Measurements from ENCODE around the gene CD226.

DNA sequence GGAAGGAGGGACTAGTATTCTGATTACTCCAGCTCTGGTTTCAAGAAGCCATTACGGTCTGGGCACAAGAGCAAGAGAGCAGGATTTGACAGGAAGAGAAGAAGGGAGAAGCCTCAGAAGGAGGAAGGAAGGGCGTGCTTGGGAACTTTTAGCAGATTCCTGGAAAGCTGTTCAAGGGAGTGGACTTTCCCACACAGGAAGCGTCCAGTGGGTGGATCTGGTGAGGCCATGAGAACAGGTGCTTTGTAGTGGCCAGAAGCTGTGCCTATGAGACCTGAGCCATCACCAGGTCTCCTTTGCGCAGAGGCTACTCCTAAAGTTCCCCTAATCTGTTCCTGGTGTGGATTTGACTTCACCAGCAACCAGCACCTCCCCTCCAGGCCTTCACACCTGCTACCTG, 62.3 kb downstream of the CD226 start:
- TF ChIP-seq, protein P1, sequence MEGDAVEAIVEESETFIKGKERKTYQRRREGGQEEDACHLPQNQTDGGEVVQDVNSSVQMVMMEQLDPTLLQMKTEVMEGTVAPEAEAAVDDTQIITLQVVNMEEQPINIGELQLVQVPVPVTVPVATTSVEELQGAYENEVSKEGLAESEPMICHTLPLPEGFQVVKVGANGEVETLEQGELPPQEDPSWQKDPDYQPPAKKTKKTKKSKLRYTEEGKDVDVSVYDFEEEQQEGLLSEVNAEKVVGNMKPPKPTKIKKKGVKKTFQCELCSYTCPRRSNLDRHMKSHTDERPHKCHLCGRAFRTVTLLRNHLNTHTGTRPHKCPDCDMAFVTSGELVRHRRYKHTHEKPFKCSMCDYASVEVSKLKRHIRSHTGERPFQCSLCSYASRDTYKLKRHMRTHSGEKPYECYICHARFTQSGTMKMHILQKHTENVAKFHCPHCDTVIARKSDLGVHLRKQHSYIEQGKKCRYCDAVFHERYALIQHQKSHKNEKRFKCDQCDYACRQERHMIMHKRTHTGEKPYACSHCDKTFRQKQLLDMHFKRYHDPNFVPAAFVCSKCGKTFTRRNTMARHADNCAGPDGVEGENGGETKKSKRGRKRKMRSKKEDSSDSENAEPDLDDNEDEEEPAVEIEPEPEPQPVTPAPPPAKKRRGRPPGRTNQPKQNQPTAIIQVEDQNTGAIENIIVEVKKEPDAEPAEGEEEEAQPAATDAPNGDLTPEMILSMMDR (IDR thresholded peaks at IDR 0.05 in 2 of 3, conservative IDR thresholded peaks at IDR 0.05 in 1 of 3; ENCODE audit: borderline replicate concordance in 1 of 3, insufficient read depth in 1 of 3, low read depth in 2 of 3, low read length in 2 of 3): no peak
- TF ChIP-seq POLR2A (IDR thresholded peaks at IDR 0.05; ENCODE audit: borderline replicate concordance, extremely low read depth, insufficient read depth, insufficient read length) (no peak), EZH2 (IDR thresholded peaks at IDR 0.05) (no peak), ZFX (IDR thresholded peaks at IDR 0.05) (no peak), EZH2phosphoT487 (IDR thresholded peaks at IDR 0.05; ENCODE audit: borderline replicate concordance) (no peak), EGR1 (IDR thresholded peaks at IDR 0.05; ENCODE audit: low read depth) (no peak), YY1 (IDR thresholded peaks at IDR 0.05; ENCODE audit: extremely low read depth, insufficient replicate concordance, low read depth, low read length) (no peak), POLR2AphosphoS5 (IDR thresholded peaks at IDR 0.05; ENCODE audit: low read depth, low read length) (no peak), CEBPB (IDR thresholded peaks at IDR 0.05; ENCODE audit: low read depth) (no peak), RAD21 (IDR thresholded peaks at IDR 0.05; ENCODE audit: low read depth) (no peak), SP1 (IDR thresholded peaks at IDR 0.05; ENCODE audit: low read depth) (no peak)
- TF ChIP-seq, protein P2, sequence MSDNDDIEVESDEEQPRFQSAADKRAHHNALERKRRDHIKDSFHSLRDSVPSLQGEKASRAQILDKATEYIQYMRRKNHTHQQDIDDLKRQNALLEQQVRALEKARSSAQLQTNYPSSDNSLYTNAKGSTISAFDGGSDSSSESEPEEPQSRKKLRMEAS (IDR thresholded peaks at IDR 0.05): no peak
- TF ChIP-seq, protein P3, sequence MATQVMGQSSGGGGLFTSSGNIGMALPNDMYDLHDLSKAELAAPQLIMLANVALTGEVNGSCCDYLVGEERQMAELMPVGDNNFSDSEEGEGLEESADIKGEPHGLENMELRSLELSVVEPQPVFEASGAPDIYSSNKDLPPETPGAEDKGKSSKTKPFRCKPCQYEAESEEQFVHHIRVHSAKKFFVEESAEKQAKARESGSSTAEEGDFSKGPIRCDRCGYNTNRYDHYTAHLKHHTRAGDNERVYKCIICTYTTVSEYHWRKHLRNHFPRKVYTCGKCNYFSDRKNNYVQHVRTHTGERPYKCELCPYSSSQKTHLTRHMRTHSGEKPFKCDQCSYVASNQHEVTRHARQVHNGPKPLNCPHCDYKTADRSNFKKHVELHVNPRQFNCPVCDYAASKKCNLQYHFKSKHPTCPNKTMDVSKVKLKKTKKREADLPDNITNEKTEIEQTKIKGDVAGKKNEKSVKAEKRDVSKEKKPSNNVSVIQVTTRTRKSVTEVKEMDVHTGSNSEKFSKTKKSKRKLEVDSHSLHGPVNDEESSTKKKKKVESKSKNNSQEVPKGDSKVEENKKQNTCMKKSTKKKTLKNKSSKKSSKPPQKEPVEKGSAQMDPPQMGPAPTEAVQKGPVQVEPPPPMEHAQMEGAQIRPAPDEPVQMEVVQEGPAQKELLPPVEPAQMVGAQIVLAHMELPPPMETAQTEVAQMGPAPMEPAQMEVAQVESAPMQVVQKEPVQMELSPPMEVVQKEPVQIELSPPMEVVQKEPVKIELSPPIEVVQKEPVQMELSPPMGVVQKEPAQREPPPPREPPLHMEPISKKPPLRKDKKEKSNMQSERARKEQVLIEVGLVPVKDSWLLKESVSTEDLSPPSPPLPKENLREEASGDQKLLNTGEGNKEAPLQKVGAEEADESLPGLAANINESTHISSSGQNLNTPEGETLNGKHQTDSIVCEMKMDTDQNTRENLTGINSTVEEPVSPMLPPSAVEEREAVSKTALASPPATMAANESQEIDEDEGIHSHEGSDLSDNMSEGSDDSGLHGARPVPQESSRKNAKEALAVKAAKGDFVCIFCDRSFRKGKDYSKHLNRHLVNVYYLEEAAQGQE (IDR thresholded peaks at IDR 0.05; ENCODE audit: low read depth): no peak

All from HCT116 (cell line).